HG03196 (cell line): ENCODE results near the gene FXYD7.
"Not testable (repeated sequence)": the region's sequence is repeated elsewhere in the genome, so short reads cannot be mapped to it uniquely, and the experiment has no call there.

Experiments
- ATAC-seq: cut with Tn5 transposase; IDR thresholded peaks from one replicate; pipeline ENCODE4 v1.9.1; 2021; ENCODE audit not compliant: unreplicated experiment

Gene FXYD7

GRCh38 chr19:35143231-35143715 lies at the start of gene FXYD7:
FXYD7 (plus strand) TSS chr19:35143255; CDS start chr19:35143334, 79 bp downstream.
- no peak for ATAC-seq

GRCh38 chr19:35093430-35093829 lies 49.6 kb upstream of the FXYD7 start:
- ATAC-seq, result no peak

GRCh38 chr19:35093941-35094647 lies 49.0 kb upstream of the FXYD7 start:
- ATAC-seq, result no peak

GRCh38 chr19:35094656-35095055 lies 48.4 kb upstream of the FXYD7 start:
- ATAC-seq, result no peak

- no peak for ATAC-seq
Measured at GRCh38 chr19:35095667-35096368, 47.2 kb upstream of the FXYD7 start.

- ATAC-seq, result no peak
Measured at GRCh38 chr19:35098413-35099049, 44.5 kb upstream of the FXYD7 start.

GRCh38 chr19:35099155-35099896 lies 43.7 kb upstream of the FXYD7 start:
- no peak for ATAC-seq

GRCh38 chr19:35099897-35100275 lies 43.2 kb upstream of the FXYD7 start:
- no peak for ATAC-seq

- ATAC-seq, result no peak
Measured at GRCh38 chr19:35100588-35101533, 42.2 kb upstream of the FXYD7 start.

- ATAC-seq, result not testable (repeated sequence)
Measured at GRCh38 chr19:35101949-35102348, 41.1 kb upstream of the FXYD7 start.

GRCh38 chr19:35103614-35104013 lies 39.4 kb upstream of the FXYD7 start:
- not testable (repeated sequence) for ATAC-seq

- ATAC-seq, result no peak
Measured at GRCh38 chr19:35104361-35104760, 38.7 kb upstream of the FXYD7 start.

GRCh38 chr19:35105047-35105410 lies 38.0 kb upstream of the FXYD7 start:
- ATAC-seq, result no peak

- no peak for ATAC-seq
Measured at GRCh38 chr19:35105411-35106290, 37.4 kb upstream of the FXYD7 start.

- no peak for ATAC-seq
Measured at GRCh38 chr19:35106291-35106583, 36.8 kb upstream of the FXYD7 start.

- no peak for ATAC-seq
Measured at GRCh38 chr19:35106898-35107541, 36.0 kb upstream of the FXYD7 start.

GRCh38 chr19:35107545-35107944 lies 35.5 kb upstream of the FXYD7 start:
- ATAC-seq, result no peak

GRCh38 chr19:35108730-35109129 lies 34.3 kb upstream of the FXYD7 start:
- no peak for ATAC-seq
